Bronchial epithelial cell (primary cell): Measurements from ENCODE around the gene PIANP. TPM values are rescaled to one million over a fixed set of nuclear protein-coding genes. Genes with fewer than 3 reads are reported as not detected.

Experiments used
- DNase-seq: peaks from one replicate; pipeline ENCODE4 v3.0.0-alpha.2; 2010; ENCODE audit warnings: low read depth
- FAIRE-seq: peaks from 2 replicates; lab custom pipeline; 2011; peaks lifted over from hg19 to GRCh38; lab: Jason Lieb, UNC
- H3K27me3 ChIP-seq: 2 replicates; pipeline ENCODE4 v1.5.1; 2011; ENCODE audit warnings: low read length; ENCODE audit not compliant: control insufficient read depth, insufficient read depth
- H3K36me3 ChIP-seq: 2 replicates; pipeline ENCODE4 v1.5.1; 2011; ENCODE audit warnings: low read length; ENCODE audit not compliant: control insufficient read depth, insufficient read depth
- H3K4me3 ChIP-seq: 2 replicates; pipeline ENCODE4 v1.5.1; 2011; ENCODE audit warnings: mild to moderate bottlenecking, low read depth, low read length, control low read depth
- total RNA-seq: library from RNA; depleted of rRNA; stranded (reverse); fragments of >200 nt; gene quantifications from 2 replicates; pipeline ENCODE4 v1.2.1, GENCODE V29; 2014
- TF ChIP-seq, protein P1 (sequence below): IDR thresholded peaks from 2 replicates; pipeline ENCODE4 v1.5.1; 2011; ENCODE audit warnings: mild to moderate bottlenecking, moderate library complexity, low read length, control low read depth, inconsistent platforms; ENCODE audit not compliant: insufficient read depth, severe bottlenecking

The PIANP gene
- total RNA-seq, 1 donor from 2014 or later = not detected

DNA sequence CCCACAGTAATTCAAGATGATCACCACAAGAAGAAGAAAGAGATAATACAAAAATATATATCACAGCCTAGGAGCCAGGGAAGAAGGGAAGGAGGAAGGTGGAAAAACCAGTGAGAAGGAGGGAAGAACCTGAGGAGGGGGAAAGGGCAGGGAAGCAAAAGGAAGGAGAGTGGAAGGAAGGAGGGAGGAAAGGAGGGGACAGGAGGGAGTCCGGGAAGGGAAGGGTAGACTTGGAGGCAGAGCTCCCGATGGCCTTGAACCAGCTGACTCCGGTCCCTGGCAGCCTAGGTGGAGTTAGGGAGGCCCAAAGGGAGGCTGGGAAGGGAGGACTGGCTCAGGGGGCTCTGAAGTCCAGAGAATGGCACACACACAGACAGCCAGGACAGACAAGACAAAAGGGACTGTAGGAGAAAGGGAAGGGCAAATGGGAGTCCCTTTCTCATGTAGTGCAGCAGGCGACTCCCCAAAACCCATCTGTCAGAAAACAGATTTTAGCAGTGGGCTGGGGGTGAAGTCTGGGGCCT lies 6.7 kb downstream of the PIANP start:
- H3K36me3 ChIP-seq = no peaks in the 10 kb centered on the region
- no peak overlapping the region for H3K4me3 ChIP-seq
- FAIRE-seq (no peak), DNase-seq (no peak)
- H3K27me3 ChIP-seq = no peaks in the 10 kb centered on the region
- TF ChIP-seq, protein P1, sequence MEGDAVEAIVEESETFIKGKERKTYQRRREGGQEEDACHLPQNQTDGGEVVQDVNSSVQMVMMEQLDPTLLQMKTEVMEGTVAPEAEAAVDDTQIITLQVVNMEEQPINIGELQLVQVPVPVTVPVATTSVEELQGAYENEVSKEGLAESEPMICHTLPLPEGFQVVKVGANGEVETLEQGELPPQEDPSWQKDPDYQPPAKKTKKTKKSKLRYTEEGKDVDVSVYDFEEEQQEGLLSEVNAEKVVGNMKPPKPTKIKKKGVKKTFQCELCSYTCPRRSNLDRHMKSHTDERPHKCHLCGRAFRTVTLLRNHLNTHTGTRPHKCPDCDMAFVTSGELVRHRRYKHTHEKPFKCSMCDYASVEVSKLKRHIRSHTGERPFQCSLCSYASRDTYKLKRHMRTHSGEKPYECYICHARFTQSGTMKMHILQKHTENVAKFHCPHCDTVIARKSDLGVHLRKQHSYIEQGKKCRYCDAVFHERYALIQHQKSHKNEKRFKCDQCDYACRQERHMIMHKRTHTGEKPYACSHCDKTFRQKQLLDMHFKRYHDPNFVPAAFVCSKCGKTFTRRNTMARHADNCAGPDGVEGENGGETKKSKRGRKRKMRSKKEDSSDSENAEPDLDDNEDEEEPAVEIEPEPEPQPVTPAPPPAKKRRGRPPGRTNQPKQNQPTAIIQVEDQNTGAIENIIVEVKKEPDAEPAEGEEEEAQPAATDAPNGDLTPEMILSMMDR = no peak

DNA sequence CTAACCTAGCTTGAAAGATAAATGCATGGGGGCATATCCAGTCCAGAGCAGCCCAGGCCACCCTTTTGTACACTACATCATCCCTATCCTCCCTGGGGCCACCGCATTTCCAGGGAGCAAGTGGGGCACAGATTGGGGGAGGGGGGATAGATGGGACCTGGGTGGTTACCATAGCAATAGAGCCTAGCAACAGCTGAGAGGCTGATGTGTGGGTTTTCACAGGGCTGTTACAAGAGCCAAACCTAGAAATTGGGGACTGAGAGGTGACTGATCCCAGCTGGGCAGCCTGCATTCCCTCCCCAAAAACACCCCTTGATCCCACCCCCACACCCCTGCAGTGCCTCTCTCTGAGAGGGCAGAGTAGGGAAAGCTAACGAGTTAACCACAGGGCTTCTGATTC lies 7.7 kb downstream of the PIANP start:
- no peak for FAIRE-seq
- TF ChIP-seq, protein P1 = no peak
- no peak overlapping the region for H3K4me3 ChIP-seq
- DNase-seq = no peak
- H3K36me3 ChIP-seq = no peaks in the 10 kb centered on the region
- no peaks in the 10 kb centered on the region for H3K27me3 ChIP-seq

- no peaks in the 10 kb centered on the region for H3K36me3 ChIP-seq
- DNase-seq (no peak), FAIRE-seq (no peak)
- no peaks in the 10 kb centered on the region for H3K27me3 ChIP-seq
- TF ChIP-seq, protein P1 = no peak
- no peak overlapping the region for H3K4me3 ChIP-seq
Measured at GRCh38 chr12:6691473-6691872, 9.1 kb downstream of the PIANP start.

DNA sequence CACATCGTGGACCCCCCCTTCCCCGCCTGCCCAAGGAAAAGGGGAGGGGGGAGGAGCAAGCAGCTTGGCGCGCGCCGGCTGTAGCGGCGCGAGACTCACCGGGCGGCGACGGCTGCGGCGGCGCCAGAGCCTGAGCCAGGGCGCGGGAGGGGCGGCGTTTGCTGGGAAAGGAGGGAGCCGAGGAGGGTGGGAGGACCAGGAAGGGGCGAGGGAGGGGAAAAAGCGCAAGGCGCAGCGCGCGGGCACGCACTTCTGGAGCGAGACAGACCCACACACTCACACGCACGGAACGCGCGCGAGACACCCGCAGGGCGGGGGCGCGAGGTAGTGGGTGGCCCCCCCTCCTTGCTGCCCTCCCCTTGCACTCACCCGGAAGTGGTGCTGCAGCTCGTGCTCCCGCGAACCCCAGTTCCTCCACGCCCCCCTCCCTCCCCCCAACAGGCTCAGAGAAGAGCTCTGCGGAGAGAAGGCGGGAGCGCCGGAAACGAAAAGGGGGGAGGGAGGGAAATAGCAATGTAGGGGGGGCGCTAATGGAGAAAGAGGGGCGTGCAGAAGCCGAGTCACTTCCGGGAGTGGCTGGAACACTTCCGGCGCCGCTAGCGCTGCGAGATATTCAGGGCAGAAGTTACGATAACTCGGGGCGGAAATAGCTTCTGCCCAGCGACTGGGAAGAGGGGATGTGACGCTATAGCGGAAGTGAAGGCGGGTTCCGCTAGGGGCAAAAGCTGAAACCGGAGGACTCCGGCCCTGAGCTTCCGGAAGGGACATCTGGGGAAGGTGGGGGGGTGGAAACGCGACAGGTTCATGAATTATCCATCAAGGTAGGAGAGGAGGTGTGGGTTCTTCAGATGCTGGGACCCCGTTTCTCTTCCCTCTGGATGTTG lies 11.4 kb downstream of the PIANP start, which contains the start of gene ZNF384:
Gene ZNF384, minus strand, starts transcription at position 377 of the 884 bp plus-strand sequence. CDS start 9,855 bp downstream, outside the sequence.
- DNase-seq (peak; percentile 96), FAIRE-seq (peak; percentile 93)
- H3K4me3 ChIP-seq = peak within 1 kb of the TSS; percentile 64
- TF ChIP-seq, protein P1 = no peak
- no peaks in the 10 kb centered on the region for H3K36me3 ChIP-seq
- H3K27me3 ChIP-seq = no peaks in the 10 kb centered on the region

GRCh38 chr12:6688543-6688998 lies 12.0 kb downstream of the PIANP start:
- TF ChIP-seq, protein P1 = no peak
- H3K27me3 ChIP-seq = no peaks in the 10 kb centered on the region
- no peaks in the 10 kb centered on the region for H3K36me3 ChIP-seq
- peak overlapping the region; percentile 64 for H3K4me3 ChIP-seq
- FAIRE-seq = no peak
- DNase-seq = no peak
